Skeletal muscle cell (primary cell): Measurements from ENCODE around the gene NFX1.
"Not testable (repeated sequence)": the region's sequence is repeated elsewhere in the genome, so short reads cannot be mapped to it uniquely, and the experiment has no call there.

ENCODE experiments used
- DNase-seq: peaks from one replicate; pipeline ENCODE4 v3.0.0-alpha.2; 2010; ENCODE audit warnings: low read depth
- H3K4me3 ChIP-seq: 2 replicates; pipeline ENCODE4 v1.5.1; 2011; ENCODE audit warnings: low read depth, mild to moderate bottlenecking, control low read depth, low read length, moderate library complexity

Gene NFX1

GRCh38 chr9:33297432-33297831 lies 7.1 kb downstream of the NFX1 start:
- no peak for DNase-seq
- H3K4me3 ChIP-seq, result no peak overlapping the region

GRCh38 chr9:33300546-33300945 lies 10.2 kb downstream of the NFX1 start:
- H3K4me3 ChIP-seq, result no peak overlapping the region
- no peak for DNase-seq

- no peak overlapping the region for H3K4me3 ChIP-seq
- no peak for DNase-seq
Observed at GRCh38 chr9:33304362-33304761, 14.0 kb downstream of the NFX1 start.

- H3K4me3 ChIP-seq, result no peak overlapping the region
- no peak for DNase-seq
Observed at GRCh38 chr9:33306037-33306436, 15.7 kb downstream of the NFX1 start.

DNA sequence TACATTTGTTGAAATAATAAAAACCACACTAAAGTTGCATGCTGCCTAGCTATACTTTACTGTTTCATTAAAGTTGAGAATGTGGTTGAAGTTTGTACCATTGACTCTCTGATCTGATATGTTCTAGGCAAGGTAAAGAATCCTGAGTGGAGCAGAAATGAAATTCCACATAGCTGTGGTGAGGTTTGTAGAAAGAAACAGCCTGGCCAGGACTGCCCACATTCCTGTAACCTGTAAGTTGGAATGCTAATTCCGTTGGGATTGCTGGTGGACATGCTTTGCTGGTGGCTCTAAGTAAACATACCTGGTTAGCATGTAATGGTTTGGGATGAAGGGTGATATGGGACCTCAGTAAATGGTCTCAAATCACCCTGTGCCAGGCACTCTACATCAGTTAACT lies 16.8 kb downstream of the NFX1 start:
- DNase-seq, result no peak
- no peak overlapping the region for H3K4me3 ChIP-seq

DNA sequence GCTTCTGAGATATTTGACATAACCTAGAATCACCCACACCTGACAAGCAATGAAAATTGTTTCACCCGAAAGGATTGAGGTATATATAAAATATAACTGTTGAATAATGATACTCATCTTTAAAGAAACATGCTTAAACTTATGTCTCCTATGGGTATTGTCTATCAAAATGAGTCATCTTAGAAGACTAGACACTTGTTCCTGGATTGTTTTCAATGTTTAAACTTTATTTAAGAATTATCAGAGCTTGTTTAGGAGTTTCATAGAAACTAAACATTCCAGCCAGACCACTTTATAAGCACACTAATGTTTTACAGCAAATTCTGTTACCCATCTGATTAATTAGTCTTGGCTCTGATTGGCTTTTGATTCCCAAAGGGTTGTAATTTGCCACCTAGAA lies 19.6 kb downstream of the NFX1 start:
- no peak overlapping the region for H3K4me3 ChIP-seq
- DNase-seq, result no peak

DNA sequence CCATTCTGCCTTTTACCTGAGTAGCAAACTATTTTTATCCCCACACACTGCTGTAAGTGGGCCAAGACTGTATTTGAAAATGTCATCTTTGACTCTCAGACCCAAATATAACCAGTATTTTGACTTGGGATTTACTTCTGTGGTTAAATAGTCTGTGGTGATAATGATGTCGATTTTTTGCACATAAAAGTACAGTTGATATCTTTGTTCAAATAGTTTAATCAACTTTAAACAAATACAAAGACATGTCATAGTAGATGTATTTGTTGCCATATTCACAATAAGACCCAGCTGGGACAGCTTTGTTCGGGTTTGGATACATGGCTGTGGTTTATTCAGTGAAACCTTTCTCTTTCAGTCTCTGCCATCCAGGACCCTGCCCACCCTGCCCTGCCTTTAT lies 20.4 kb downstream of the NFX1 start:
- H3K4me3 ChIP-seq, result no peak overlapping the region
- no peak for DNase-seq

DNA sequence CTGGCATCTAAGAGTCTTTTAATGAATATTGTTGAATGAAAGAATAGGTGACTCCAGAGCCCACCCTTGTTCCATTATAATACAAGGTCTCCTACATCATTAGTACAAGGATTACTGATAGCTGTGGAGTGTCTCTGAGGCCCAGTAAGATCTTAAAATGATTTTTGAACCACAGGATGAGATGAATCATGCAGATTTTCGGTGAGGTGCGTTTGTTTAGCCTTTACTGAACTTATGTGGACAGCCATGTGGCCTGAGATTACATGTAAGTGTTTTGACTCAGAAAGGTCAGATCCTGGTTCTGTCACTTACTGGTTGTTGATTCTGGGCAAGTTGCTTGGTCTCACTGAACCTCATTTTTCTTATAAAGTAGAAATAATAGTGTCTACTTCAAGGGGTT lies 21.6 kb downstream of the NFX1 start:
- H3K4me3 ChIP-seq, result no peak overlapping the region
- no peak for DNase-seq

DNA sequence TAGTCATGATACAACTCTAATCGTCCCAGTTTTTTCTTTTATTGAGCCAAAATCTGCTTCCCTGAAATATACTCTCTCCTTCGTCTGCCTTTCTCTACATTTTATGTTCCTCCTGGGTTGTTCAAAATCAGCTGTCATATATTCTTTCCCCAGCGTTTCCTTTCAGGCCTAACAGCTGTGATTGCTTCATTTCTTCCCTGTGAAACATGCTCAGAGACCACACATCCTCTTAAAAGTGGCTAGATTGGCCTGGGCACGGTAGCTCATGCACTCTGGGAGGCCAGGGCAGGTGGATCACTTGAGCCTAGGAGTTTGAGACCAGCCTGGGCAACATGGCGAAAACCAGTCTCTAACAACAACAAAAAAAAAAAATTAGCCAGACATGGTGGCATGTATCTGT lies 25.1 kb downstream of the NFX1 start:
- DNase-seq, result peak; percentile 25
- no peak overlapping the region for H3K4me3 ChIP-seq

DNA sequence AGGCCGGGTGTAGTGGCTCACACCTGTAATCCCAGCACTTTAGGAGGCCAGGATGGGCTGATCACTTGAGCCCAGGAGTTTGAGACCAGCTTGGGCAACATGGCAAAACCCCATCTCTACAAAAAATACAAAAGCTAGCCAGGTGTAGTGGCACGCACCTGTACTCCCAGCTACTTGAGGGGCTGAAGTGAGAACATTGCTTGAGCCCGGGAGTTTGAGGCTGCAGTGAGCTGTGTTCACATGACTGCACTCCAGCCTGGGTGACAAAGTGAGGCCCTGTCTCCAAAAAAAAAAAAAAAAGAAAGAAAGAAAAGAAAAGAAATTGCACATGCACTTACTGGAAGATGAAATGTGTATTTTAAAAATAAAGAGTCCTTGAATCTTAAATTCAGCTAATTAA lies 26.8 kb downstream of the NFX1 start:
- H3K4me3 ChIP-seq, result not testable (repeated sequence)

DNA sequence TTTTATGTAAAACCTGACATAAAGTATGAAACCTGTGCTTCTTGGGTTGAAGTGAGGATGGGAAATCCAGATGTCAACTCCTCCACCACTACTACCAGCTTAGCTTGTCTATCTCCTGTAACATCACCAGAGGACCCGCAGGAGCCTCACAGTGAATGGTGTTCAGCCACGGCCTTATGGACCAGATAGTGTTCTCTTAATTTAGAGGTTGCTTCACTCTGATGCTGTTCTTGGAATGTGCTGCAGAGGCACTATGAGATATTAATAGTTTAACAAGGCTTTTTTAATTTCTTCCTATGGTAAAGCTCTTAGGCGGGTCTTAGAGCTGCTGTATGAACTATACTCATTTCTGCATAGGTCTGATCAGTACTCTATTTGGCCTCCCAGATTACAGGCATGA lies 27.9 kb downstream of the NFX1 start:
- DNase-seq, result no peak
- H3K4me3 ChIP-seq, result no peak overlapping the region

More for the DNA sequence above, 26.8 kb downstream of the NFX1 start:
- not testable (repeated sequence) for DNase-seq

DNA sequence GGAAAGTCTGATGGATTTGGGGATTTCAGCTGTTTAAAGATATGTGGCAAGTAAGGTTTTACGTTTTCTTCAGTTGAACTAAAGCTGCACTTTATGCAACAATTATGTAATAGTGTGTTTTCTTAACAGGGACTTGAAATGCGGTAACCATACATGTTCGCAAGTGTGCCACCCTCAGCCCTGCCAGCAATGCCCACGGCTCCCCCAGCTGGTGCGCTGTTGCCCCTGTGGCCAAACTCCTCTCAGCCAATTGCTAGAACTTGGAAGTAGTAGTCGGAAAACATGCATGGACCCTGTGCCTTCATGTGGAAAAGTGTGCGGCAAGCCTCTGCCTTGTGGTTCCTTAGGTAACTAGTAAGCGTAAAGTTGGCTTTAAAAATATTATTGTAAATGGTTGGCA lies 28.5 kb downstream of the NFX1 start:
- DNase-seq, result no peak
- no peak overlapping the region for H3K4me3 ChIP-seq

GRCh38 chr9:33320230-33320567 lies 29.9 kb downstream of the NFX1 start:
- no peak overlapping the region for H3K4me3 ChIP-seq
- DNase-seq, result no peak

- no peak overlapping the region for H3K4me3 ChIP-seq
- peak; percentile 87 for DNase-seq
Observed at GRCh38 chr9:33320568-33321261, 30.4 kb downstream of the NFX1 start.

- H3K4me3 ChIP-seq, result no peak overlapping the region
- peak; percentile 93 for DNase-seq
Observed at GRCh38 chr9:33329117-33329563, 38.8 kb downstream of the NFX1 start.

DNA sequence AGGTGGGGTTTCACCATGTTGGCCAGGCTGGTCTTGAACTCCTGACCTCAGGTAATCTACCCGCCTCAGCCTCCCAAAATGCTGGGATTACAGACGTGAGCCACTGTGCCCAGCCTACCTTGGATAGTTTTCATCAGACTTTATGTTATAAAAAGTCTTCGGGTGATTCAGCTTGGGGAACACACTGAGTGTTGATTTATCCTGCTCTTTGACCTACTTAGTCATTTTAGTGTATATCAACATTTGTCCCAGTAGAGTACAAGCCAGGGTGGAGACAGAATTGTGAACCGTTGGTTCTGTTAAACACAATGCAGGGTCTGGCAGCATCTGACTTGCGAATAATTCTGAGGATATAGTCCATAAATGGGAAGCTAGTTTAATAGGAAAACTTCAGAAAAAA lies 39.7 kb downstream of the NFX1 start:
- peak; percentile 73 for DNase-seq
- no peak overlapping the region for H3K4me3 ChIP-seq

DNA sequence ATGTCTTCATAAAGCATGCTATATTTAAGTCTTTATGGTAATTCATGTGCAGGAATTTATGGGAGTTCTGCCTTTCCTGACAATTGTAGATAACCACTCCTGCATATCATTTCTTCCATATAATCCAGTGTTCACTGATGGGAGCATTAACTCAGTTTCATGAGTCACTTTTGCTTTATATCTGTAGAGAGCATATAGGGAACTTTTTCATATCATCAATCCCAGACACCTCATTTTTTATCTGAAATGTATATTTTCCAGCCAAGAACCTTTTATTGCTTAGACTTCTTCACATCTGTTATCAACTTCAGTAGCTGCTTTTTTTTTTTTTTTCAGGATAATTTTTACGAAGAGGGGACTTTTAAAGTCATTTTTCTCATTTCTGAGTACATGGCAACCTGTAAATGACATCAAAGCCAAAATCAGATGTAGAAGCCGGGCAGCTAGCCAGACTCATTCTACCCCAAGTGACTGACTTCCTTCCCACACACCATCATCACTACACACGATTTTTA lies 41.1 kb downstream of the NFX1 start:
- no peak for DNase-seq
- no peak overlapping the region for H3K4me3 ChIP-seq

- DNase-seq, result no peak
- no peak overlapping the region for H3K4me3 ChIP-seq
Observed at GRCh38 chr9:33332011-33332410, 41.7 kb downstream of the NFX1 start.

GRCh38 chr9:33332956-33333355 lies 42.6 kb downstream of the NFX1 start:
- DNase-seq, H3K4me3 ChIP-seq: not testable (repeated sequence)

- no peak for DNase-seq
- H3K4me3 ChIP-seq, result no peak overlapping the region
Observed at GRCh38 chr9:33340186-33340585, 49.9 kb downstream of the NFX1 start.

DNA sequence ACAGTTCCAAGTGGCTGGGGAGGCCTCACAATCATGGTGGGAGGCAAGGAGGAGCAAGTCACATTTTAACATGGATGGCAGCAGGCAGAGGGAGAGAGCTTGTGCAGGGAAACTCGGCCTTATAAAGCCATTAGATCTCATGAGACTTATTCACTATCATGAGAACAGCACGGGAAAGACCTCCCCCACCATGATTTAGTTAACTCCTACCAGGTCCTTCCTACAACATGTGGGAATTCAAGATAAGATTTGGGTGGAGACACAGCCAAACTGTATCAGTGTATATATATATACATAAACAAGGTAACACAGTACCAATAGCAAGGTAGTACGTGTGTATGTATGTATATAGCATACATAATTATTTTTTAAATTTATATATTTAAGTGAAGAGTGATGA lies 50.9 kb downstream of the NFX1 start:
- DNase-seq, result no peak

GRCh38 chr9:33344145-33344544 lies 53.8 kb downstream of the NFX1 start:
- no peak overlapping the region for H3K4me3 ChIP-seq
- DNase-seq, result no peak

More for the DNA sequence above, 50.9 kb downstream of the NFX1 start:
- H3K4me3 ChIP-seq, result no peak overlapping the region
